Central memory CD4-positive, alpha-beta T cell (primary cell): Measurements from ENCODE around the gene PLA2G12B.
"Not testable (repeated sequence)": the region's sequence is repeated elsewhere in the genome, so short reads cannot be mapped to it uniquely, and the experiment has no call there.

Experiments
- DNase-seq: peaks from one replicate; pipeline ENCODE4 v3.0.0; 2022

PLA2G12B gene

GRCh38 chr10:72932259-72933015, 22.2 kb downstream of the PLA2G12B start:
- DNase-seq, result no peak

DNA sequence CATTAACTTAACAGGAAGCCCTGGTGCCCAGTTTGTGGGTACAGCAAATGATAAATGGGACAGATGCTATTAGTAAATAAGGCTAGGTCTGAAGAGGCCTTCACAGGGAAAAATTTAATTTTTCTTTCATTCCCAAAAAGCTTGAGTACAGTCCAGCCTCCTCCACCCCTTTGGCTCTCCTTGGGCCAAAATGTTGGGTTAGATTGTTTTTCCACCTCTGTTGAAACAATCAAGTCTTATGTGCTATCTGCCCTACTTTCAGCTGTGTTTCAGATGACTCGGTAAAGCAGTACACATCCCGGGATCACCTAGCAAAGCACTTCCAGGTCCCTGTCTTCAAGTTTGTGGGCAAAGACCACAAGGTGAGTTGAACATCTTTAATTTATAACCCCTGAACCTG, 24.3 kb downstream of the PLA2G12B start:
- no peak for DNase-seq

DNA sequence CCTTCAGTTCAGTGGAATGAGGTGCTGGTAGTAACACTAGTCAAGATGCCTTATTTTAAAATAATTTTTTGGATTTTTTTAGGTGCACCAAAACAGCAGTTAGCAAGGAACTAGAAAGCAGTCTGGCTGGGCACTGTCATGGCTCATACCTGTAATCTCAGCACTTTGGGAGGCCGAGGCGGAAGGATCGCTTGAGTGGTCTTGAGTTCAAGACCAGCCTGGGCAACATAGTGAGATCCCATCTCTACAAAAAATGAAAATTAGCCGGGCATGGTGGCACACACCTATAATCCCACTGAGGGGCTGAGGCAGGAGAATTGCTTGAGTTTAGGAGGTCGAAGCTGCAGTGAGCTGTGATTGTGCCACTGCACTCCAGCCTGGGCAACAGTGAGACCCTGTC, 25.8 kb downstream of the PLA2G12B start:
- DNase-seq, result no peak

DNA sequence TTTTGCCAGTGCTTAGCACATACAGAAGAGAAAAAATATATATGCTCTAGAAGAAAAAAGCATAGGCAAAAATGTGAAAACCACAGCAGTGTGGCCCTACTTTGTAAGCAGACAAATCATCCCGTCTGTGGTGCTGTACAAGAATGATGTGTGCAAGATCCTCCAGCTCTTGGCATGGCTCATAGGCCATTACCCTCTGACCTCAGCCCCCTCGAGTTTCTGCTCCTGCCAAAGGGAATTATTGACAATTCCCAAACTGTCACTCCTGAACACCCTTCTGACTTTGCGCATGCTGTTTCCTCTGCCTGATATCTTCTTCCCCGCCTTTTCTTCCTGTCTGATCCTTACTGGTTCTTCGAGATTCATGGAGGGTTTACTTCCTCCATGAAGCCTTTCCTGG, 27.1 kb downstream of the PLA2G12B start:
- DNase-seq, result no peak

GRCh38 chr10:72925951-72926465, 28.6 kb downstream of the PLA2G12B start:
- DNase-seq, result no peak

GRCh38 chr10:72924351-72924750, 30.3 kb downstream of the PLA2G12B start:
- no peak for DNase-seq

DNA sequence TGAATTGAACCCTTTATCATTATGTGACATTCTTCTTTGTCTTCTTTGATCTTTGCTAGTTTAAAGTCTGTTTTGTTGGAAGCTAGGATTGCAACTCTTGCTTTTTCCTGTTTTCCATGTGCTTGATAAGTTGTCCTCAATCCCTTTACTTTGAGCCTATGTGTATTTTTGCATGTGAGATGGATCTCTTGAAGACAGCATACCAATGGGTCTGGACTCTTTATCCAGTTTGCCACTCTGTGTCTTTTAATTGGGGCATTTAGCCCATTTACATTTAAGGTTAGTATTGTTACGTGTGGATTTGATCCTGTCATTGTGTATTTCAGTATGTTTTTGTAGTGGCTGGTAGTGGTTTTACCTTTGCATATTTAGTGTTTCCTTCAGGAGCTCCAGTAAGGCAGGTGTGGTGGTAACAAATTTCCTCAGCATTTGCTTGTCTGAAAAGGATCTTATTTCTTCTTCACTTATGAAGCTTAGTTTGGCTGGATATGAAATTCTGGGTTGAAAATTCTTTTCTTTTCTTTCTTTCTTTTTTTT, 33.4 kb downstream of the PLA2G12B start:
- not testable (repeated sequence) for DNase-seq

- no peak for DNase-seq
Observed at GRCh38 chr10:72918352-72918751, 36.3 kb downstream of the PLA2G12B start.

DNA sequence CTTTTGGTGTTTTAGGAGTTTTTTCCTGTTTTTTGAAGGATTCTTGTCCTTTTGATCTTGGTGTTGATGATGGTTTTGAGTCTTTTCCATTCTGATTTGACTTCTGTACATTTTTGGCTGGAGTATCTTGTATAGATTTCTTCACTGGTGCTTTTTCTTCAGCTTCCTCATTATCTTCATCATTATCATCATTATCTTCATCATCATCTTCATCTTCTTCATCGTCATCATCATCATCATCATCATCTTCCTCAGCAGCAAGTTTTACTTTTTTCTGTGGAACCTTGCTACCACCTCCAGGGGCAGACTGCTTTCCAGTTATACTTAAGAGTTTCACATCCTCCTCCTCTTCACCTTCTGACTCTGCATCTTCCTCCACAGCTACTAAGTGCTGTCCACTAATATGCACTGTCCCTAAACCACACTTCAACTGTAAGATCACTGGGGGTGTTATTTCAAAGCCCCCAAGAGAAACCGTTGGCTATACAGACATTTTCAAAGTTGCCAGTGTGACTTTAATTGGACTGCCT, 36.7 kb downstream of the PLA2G12B start:
- DNase-seq, result not testable (repeated sequence)

- DNase-seq, result not testable (repeated sequence)
Observed at GRCh38 chr10:72917201-72917600, 37.4 kb downstream of the PLA2G12B start.

GRCh38 chr10:72913287-72913686, 41.3 kb downstream of the PLA2G12B start:
- no peak for DNase-seq

- no peak for DNase-seq
Observed at GRCh38 chr10:72912736-72913135, 41.9 kb downstream of the PLA2G12B start.

DNA sequence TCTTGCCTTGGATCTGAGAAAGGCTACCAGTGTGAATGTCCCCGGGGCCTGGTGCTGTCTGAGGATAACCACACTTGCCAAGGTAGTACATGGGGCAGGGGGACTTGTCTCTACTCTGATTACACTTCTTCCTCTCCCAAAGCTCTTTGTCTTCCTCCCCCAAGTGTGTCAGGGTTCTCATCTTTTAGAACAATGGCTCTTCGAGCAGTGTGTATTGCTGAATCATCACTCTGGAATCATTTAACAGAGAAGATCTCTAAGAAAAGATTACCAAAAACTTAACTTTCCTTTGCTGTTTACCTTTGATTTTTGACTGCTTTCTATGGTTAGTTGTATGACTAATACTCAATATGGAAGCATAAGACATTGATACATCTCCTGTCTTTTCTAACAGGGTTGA, 42.8 kb downstream of the PLA2G12B start:
- no peak for DNase-seq

DNA sequence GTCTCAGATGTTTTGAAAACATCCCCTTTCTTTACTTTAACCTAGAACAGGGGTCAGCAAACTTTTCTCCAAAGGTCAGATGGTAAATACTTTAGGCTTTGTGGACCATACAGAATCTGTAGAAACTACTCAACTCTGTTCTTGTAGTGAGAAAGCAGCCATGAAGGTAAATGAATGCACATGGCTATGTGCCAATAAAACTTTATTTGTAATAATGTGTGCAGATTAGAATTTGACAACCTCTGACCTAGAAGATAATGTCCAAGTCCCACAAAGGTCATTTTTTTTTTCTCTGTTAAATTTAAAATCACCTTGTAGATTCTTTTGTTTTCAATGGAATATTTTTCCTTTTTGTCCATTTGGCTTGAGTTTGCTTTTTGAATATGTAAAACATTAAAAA, 43.9 kb downstream of the PLA2G12B start:
- DNase-seq, result no peak

- DNase-seq, result no peak
Observed at GRCh38 chr10:72906446-72906845, 48.2 kb downstream of the PLA2G12B start.

DNA sequence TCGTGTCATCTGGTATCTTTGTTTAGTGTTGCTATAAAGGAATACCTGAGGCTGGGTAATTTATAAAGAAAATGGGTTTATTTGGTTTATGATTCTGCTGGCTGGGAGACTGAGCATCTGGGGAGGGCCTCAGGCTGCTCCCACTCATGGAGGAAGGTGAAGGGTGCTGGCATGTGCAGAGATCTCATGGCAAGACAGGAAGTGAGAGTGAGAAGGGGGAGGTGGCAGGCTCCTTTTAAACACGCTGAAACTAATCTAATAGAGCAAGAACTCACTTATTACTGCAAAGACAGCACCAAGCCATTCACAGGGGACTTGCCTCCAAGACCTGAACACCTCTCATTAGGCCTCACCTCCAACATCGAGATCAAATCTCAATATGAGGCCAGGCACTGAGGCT, 49.8 kb downstream of the PLA2G12B start:
- DNase-seq, result no peak

DNA sequence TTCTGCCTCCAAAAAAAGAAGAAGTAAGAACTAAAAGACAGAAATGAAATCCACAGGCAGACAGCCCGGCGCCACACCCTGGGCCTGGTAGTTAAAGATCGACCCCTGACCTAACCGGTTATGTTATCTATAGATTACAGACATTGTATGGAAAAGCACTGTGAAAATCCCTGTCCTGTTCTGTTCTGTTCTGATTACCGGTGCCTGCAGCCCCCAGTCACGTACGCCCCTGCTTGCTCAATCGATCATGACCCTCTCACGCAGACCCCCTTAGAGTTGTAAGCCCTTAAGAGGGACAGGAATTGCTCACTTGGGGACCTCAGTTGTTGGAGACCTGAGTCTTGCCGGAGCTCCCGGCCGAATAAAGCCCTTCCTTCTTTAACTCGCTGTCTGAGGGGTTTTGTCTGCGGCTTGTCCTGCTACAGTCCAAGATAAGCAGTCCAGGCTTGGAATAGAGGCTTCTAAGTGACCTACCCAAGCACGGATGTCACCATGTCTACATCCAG, 50.6 kb downstream of the PLA2G12B start:
- not testable (repeated sequence) for DNase-seq

- DNase-seq, result no peak
Observed at GRCh38 chr10:72899545-72899944, 55.1 kb downstream of the PLA2G12B start.

DNA sequence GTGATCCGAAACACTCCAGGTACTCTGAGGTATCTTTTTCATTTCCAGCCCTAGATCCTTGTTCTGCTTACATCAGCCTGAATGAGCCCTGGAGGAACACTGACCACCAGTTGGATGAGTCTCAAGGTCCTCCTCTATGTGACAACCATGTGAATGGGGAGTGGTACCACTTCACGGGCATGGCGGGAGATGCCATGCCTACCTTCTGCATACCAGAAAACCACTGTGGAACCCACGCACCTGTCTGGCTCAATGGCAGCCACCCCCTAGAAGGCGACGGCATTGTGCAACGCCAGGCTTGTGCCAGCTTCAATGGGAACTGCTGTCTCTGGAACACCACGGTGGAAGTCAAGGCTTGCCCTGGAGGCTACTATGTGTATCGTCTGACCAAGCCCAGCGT, 56.0 kb downstream of the PLA2G12B start:
- no peak for DNase-seq

- DNase-seq, result no peak
Observed at GRCh38 chr10:72895236-72895850, 59.3 kb downstream of the PLA2G12B start.

DNA sequence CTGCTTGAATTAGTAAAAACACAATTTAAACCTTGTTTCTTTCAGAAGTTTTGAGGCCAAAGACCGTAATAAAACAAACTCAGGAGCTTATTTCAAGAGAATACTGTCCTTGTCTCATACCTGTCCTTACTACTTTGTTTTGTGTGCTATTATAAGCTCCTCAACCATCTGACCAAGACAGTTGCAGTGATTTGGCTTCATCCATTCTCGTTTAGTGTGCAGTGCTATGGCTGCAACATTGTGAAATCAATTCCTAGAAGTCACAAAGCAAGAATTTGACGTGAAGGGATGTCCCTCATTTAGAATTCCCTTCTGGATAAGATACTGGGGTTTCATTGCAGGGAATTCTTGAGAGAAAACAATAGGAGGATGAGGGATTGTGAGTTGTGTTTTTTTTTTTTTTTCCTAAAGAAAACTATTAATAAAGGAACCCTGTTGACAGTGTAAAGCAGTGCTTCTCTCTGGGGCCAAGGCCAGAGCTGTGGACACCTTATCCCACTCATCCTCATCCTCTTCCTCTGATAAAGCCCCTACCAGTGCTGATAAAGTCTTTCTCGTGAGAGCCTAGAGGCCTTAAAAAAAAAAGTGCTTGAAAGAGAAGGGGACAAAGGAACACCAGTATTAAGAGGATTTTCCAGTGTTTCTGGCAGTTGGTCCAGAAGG, 61.3 kb downstream of the PLA2G12B start, which contains the start of gene OIT3:
Gene OIT3 (plus strand): TSS at position 604 of the 663 bp plus-strand sequence. CDS start 60 bp downstream, outside the sequence.
- no peak for DNase-seq

DNA sequence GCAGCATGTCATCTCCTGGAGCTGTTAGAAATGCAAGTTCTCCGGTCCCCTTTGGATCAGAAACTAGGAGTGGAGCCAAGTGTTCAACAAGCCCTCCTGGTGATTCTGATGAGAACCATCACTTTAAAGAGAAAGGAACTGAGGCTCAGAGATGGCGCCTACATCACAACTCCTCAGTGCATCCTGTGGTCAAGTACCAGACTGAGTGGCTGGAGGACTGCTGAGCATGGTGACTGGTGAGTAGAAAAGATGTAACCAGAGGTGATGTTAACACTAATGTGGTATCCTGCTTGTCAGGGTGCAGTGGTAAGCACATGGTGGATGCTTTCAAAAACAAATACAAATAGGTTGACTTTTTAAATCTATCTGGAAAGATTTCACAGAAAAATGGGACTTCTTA, 64.5 kb downstream of the PLA2G12B start:
- DNase-seq, result no peak

GRCh38 chr10:72889391-72889831, 65.2 kb downstream of the PLA2G12B start:
- no peak for DNase-seq
